ENCODE measurements around the gene JCAD. TPM values are rescaled to one million over a fixed set of nuclear protein-coding genes. Genes with fewer than 3 reads are reported as not detected.

The JCAD gene
- total RNA-seq, 1 experiment from 2014 or later = 0.54 TPM

GRCh38 chr10:30063099-30063498 is 3.7 kb upstream of the JCAD start:
- Mint-ChIP-seq H3K4me1 (ENCODE audit: low read depth, unreplicated experiment) (peaks cover 11% of the 10 kb centered on the region), H3K9me3 (ENCODE audit: low read depth, unreplicated experiment) (no peaks in the 10 kb centered on the region), H3K4me3 (ENCODE audit: low read depth, unreplicated experiment) (no peak overlapping the region), H3K36me3 (ENCODE audit: insufficient read depth, unreplicated experiment) (peaks cover 9% of the 10 kb centered on the region), H3K27ac (ENCODE audit: unreplicated experiment) (no peak overlapping the region), H3K27me3 (ENCODE audit: unreplicated experiment) (peaks cover 43% of the 10 kb centered on the region)
- CTCF ChIA-PET = no interaction called here
- no TSS peak for BruUV-seq (replicated peaks)
- TF ChIP-seq, protein P1, sequence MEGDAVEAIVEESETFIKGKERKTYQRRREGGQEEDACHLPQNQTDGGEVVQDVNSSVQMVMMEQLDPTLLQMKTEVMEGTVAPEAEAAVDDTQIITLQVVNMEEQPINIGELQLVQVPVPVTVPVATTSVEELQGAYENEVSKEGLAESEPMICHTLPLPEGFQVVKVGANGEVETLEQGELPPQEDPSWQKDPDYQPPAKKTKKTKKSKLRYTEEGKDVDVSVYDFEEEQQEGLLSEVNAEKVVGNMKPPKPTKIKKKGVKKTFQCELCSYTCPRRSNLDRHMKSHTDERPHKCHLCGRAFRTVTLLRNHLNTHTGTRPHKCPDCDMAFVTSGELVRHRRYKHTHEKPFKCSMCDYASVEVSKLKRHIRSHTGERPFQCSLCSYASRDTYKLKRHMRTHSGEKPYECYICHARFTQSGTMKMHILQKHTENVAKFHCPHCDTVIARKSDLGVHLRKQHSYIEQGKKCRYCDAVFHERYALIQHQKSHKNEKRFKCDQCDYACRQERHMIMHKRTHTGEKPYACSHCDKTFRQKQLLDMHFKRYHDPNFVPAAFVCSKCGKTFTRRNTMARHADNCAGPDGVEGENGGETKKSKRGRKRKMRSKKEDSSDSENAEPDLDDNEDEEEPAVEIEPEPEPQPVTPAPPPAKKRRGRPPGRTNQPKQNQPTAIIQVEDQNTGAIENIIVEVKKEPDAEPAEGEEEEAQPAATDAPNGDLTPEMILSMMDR (IDR thresholded peaks at IDR 0.05; ENCODE audit: unreplicated experiment) = no peak
- intact Hi-C loops (cut with micrococcal nuclease; ENCODE audit: unreplicated experiment) = no loop called here
- no peak for DNase-seq

- H3K9me3 Mint-ChIP-seq (ENCODE audit: low read depth, unreplicated experiment) = no peaks in the 10 kb centered on the region
- peaks cover 43% of the 10 kb centered on the region for H3K27me3 Mint-ChIP-seq (ENCODE audit: unreplicated experiment)
- intact Hi-C loops (cut with micrococcal nuclease; ENCODE audit: unreplicated experiment) = no loop called here
- H3K4me3 Mint-ChIP-seq (ENCODE audit: low read depth, unreplicated experiment) = no peak overlapping the region
- DNase-seq = no peak
- H3K4me1 Mint-ChIP-seq (ENCODE audit: low read depth, unreplicated experiment) = peaks cover 16% of the 10 kb centered on the region
- H3K27ac Mint-ChIP-seq (ENCODE audit: unreplicated experiment) = no peak overlapping the region
- peaks cover 9% of the 10 kb centered on the region for H3K36me3 Mint-ChIP-seq (ENCODE audit: insufficient read depth, unreplicated experiment)
- CTCF ChIA-PET = no interaction called here
- no TSS peak for BruUV-seq (replicated peaks)
- TF ChIP-seq, protein P1 (IDR thresholded peaks at IDR 0.05; ENCODE audit: unreplicated experiment) = no peak
Observed at GRCh38 chr10:30062582-30062981, 3.2 kb upstream of the JCAD start.

- H3K4me3 Mint-ChIP-seq (ENCODE audit: low read depth, unreplicated experiment) = no peak overlapping the region
- H3K4me1 Mint-ChIP-seq (ENCODE audit: low read depth, unreplicated experiment) = peaks cover 21% of the 10 kb centered on the region
- no peak for DNase-seq
- no peaks in the 10 kb centered on the region for H3K9me3 Mint-ChIP-seq (ENCODE audit: low read depth, unreplicated experiment)
- no TSS peak for BruUV-seq (replicated peaks)
- intact Hi-C loops (cut with micrococcal nuclease; ENCODE audit: unreplicated experiment) = no loop called here
- TF ChIP-seq, protein P1 (IDR thresholded peaks at IDR 0.05; ENCODE audit: unreplicated experiment) = no peak
- CTCF ChIA-PET = no interaction called here
- peaks cover 9% of the 10 kb centered on the region for H3K36me3 Mint-ChIP-seq (ENCODE audit: insufficient read depth, unreplicated experiment)
- H3K27ac Mint-ChIP-seq (ENCODE audit: unreplicated experiment) = no peak overlapping the region
- peaks cover 43% of the 10 kb centered on the region for H3K27me3 Mint-ChIP-seq (ENCODE audit: unreplicated experiment)
Observed at GRCh38 chr10:30062090-30062489, 2.7 kb upstream of the JCAD start.

GRCh38 chr10:30058570-30059132 is 735 bp downstream of the JCAD start:
- H3K27me3 Mint-ChIP-seq (ENCODE audit: unreplicated experiment) = peaks cover 43% of the 10 kb centered on the region
- H3K4me3 Mint-ChIP-seq (ENCODE audit: low read depth, unreplicated experiment) = peak overlapping the region; percentile 71
- no TSS peak for BruUV-seq (replicated peaks)
- TF ChIP-seq, protein P1 (IDR thresholded peaks at IDR 0.05; ENCODE audit: unreplicated experiment) = no peak
- H3K4me1 Mint-ChIP-seq (ENCODE audit: low read depth, unreplicated experiment) = peaks cover 21% of the 10 kb centered on the region
- H3K36me3 Mint-ChIP-seq (ENCODE audit: insufficient read depth, unreplicated experiment) = peaks cover 9% of the 10 kb centered on the region
- no peaks in the 10 kb centered on the region for H3K9me3 Mint-ChIP-seq (ENCODE audit: low read depth, unreplicated experiment)
- intact Hi-C loops (cut with micrococcal nuclease; ENCODE audit: unreplicated experiment) = no loop called here
- CTCF ChIA-PET = no interaction called here
- H3K27ac Mint-ChIP-seq (ENCODE audit: unreplicated experiment) = no peak overlapping the region
- DNase-seq = no peak

Measured in Calu3 (cell line).